Nucleus accumbens (tissue), 56 donors: ENCODE data around the gene ZNF335.

Experiments used
- DNase-seq, 56 donors: peaks; one replicate each; lab custom pipeline; 2025; lab: John Stamatoyannopoulos, UW

The ZNF335 gene

GRCh38 chr20:45975686-45976085 lies 3.7 kb upstream of the ZNF335 start:
- DNase-seq: no peak

DNA sequence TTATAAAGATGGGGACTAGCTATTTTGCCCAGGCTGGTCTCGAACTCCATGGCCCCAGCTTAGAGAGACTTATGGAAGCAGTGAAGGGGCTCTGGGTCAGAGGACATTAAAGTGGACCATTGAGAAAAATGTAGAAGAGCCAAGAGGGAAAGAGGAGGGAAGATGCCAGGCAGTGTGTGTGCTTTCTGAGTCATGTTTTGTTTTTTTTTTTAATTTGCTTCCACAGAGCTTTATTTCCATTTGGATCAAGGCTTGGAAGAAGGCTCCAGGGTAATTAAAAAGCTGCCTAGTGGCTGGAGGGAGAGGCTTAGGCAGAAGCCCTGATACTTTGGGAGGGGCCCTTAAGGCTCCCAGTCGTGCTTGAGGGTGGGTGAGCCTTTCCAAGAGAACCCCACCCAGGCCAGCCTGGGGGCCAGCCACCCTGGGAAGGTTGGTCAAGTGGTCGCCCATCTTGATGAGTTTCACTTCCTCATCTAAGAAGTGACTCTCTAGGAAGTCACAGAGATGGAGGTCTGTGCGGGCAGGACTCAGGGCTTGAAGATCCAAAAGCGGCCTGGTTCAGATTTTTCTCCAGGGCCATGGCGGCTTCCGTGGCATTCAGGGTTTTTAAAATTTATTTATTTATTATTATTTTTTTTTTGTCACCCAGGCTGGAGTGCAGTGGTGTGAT lies 3.0 kb upstream of the ZNF335 start:
- DNase-seq: no peak

DNA sequence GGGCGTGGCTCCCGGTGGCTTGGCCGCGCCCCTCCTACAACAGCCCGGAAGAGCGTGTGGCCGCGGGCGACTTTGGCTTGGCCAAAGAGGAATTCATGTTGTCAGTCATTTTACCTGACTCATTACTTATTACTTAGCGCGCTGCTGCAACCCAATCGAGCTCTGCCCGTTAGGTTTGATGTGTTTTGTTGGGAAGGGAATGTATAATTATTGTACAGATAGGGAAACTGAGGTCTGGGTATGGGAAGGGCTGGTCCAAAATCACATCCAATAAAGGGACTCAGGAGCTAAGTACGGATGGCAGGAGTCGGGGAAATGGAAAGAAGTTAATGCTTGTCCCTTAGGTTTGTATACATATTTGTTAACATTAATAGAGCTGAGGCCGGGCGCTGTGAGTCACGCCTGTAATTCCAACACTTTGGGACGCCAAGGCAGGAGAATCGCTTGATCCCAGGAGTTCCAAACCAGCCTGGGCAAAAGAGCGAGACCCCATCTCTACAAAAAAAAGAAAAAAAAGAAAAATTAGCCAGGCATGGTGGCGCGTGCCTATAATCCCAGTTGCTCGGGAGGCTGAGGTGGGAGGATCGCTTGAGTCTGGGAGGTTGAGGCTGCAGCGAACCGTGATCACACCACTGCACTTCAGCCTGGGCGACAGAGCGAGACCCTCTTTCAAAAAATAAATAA lies 639 bp upstream of the ZNF335 start:
- DNase-seq: no peak

- DNase-seq: peak in 1 of 56 donors; percentile 68
These were observed 653 bp downstream of the ZNF335 start for GRCh38 chr20:45971425-45971674.

DNA sequence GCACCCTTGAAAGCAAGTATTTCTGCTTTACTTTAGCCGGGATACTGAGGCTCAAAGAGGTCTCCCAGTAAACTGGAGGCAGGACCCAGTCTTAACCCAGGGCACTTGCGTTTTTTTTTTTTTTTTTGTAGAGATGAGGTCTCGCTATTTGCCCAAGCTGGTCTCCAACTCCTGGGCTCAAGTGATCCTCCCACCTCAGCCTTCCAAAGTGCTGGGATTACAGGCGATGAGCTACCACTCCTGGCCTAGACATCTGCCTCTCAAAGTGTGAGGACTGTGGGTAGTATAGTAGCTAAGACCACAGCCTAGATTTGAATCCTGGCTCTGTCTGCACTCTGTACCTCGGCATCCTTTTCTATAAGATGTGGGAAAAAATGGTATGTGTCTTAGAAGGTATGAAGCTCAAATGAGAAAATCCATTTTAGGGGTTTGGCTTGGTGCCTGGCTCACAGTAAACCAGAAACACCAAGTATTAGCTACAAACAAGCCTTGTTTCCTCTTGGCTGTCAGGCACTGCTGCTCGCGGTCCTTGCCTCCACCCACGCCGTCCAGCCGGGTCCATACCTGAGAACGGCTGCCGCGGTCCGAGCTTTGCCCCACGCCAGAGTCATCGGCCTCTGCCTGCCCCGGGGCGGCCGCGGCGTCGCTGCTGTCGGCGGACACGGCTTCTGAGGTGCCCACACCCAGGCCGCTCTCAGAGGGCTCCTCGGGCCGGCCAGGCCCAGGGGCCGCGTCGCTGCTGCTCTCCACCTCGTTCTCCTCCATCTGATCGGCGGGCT lies 1.2 kb downstream of the ZNF335 start:
- peak in 4 of 56 donors; percentile 23 to 56 (median 40) for DNase-seq

DNA sequence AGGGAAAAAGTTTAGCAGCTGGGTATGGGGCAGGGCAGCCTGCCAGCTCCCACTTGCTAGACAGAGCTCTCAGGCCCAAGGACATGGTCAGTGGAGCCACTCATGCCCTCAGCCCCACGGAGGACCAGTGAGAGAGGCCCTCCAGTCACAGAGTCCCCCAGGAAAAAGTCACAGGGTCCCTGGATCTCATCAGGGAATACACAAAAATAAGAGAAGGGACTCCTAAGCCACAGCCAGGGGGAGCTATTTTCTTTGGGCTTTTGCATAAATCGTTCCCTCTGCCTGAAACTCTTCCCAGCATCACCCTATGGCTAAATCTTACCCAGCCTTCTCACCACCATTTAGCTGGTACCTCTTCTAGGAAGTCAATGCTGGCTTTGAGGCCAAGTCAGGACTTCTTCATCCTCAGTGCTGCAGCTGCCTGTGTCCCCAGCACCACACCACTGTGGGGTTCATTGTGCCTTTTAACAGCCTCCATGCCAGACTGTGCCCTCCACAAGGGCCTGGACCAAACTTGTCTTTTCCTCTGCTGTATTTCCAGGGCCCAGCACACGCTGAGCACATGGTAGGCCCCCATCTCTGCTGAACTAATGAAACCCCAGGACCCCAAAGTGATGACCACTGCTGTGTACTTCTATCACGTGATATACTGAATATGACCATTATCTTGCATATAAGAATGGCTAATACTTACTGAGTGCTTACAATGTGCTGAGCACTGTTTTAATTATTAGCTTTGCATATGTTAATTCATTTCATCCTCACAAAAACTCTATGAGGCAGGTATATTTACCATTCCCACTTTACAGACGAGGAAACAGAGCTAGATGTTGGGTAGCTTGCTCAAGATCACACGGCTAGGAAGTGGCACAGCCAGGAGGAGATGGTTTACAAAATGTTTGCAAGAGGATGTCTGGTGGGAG lies 2.0 kb downstream of the ZNF335 start:
- DNase-seq: peak in 4 of 56 donors; percentile 17 to 48 (median 20)

GRCh38 chr20:45968801-45969711 lies 2.9 kb downstream of the ZNF335 start:
- no peak for DNase-seq

DNA sequence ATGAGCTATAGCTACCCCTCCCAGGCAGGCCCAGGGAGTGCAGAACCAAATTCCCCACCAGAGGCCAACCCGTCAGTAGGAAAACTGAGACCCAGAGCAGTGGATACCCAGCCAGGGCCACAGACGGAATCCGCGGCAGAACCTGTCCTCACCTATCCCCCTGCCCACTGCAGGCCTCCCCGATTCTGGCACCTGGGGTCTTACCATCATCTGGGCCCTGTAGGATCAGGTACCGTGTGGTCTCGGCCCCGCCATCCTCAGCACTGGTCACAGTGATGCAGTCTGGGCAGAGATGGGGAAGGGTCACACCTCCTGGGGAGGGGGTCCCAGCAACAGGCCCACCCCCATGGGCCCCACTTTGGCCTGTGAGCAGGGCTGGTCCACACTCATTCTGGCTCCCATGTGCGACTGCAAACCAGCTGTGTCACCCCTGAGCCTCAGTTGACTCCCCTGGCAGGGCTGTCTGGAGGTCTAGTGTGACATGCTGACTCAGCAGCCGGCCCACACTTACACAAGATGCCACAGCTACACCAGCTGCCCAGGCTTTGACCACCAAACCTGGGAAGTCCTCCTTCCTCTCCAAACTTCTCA lies 3.8 kb downstream of the ZNF335 start:
- DNase-seq: no peak

DNA sequence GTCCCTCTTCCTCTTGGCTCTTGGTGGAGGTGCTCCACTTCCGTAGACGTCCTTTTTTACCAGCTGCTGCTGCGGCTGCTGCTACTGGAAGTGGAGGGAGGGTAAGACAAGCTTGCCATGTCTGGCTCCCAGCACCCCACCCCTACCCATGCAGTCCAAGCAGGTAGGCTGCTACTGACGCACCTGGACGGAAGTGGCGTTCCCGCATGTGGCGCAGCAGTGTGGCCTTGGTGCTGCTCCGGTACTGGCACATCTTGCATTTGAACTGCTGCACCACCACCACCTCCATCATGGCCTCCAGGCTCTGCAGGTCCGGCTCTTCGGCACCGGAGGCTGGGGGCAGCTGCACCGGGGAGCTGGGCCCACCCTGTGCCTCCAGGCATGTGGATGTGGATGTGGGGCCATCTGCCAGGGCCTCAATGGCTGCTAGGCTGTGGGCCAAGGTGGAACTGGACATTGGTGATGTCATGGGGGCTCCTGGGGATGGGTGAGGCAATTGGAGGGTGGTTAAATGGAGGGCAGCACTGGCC lies 4.4 kb downstream of the ZNF335 start:
- DNase-seq: no peak

DNA sequence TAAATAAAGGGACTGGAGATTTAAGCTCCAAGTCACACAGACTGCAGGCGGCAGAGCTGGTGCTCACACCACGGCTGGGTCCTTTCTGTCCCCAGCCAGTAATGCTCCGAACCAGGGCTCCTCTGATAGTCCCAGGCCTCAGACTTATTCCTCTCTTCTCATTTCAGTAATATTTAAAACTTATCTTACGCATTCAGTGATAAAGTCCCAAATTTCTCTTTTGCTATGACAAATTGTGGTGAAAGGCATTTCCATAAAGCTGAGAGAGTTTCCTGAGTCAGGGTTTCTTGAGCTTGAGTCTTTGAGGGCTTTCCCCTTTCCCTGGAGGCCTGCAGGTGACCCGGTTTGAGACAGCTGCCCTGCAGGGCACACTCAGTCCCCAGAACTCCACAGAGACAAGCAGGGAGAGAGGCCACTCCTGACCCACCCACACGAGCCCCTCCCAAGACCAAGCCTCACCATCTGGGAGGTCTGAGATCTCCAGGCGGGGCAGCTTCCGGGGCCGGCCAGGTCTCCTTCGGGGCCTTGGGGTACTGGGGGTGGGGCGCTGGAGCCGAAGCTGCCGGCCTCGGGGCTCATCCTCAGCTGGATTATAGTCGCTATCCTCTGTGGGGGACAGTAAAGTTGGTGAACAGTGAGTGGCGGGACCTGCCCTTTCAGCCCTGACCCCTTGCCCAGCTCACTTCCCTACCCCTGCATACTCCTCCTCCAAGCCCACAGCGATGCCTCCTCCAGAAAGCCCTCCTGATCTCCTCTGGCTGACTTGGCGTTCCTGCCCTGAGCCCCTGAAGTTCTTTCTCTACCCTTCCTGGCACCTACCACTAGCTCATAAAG lies 6.6 kb downstream of the ZNF335 start:
- no peak for DNase-seq

- DNase-seq: no peak
These were observed 8.0 kb downstream of the ZNF335 start for GRCh38 chr20:45964006-45964400.

DNA sequence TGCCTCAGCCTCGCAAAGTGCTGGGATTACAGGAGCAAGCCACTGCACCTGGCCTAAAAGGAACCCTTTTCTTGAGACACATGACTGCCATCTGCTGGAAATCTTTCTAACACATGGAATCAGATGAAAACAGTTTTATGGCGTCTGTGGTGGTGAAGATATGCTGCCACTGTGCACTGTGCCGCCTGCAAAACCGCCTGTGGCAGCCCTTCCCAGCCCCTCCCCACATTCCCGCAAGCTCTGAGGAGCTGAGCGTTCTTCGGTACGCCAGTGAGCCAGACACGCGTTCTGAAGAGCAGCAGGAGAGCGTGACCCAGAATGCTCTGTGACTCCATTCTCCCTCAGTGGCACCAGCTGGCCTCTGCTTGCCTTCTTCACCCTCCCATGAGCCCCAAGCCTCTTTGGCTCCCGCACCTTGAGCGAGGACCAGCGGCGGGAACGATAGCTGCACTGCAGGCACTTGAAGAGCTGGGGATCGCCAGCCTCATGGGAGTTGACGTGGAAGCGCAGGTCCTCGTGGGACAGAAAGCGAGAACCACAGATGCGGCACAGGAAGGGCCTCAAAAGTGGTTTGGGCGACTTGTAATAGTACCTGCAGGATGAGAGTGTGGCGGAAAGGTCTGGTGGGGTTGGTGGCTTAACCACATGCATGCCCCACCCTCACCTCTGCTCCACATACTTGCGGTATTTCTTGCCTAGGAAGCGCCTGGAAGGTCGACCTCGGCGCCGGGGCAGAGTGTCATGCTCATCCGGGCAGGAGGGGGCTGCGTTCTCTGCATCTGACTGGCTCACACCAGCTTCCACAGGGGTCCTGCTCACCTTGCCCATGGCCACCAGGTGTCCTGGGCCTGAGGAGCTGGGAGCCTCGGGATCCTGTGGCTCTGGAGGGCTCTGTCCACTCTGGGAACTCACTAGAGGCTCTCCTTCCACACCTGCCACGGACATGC lies 8.7 kb downstream of the ZNF335 start:
- peak in 1 of 56 donors; percentile 19 for DNase-seq

GRCh38 chr20:45962031-45962755 lies 9.8 kb downstream of the ZNF335 start:
- no peak for DNase-seq

DNA sequence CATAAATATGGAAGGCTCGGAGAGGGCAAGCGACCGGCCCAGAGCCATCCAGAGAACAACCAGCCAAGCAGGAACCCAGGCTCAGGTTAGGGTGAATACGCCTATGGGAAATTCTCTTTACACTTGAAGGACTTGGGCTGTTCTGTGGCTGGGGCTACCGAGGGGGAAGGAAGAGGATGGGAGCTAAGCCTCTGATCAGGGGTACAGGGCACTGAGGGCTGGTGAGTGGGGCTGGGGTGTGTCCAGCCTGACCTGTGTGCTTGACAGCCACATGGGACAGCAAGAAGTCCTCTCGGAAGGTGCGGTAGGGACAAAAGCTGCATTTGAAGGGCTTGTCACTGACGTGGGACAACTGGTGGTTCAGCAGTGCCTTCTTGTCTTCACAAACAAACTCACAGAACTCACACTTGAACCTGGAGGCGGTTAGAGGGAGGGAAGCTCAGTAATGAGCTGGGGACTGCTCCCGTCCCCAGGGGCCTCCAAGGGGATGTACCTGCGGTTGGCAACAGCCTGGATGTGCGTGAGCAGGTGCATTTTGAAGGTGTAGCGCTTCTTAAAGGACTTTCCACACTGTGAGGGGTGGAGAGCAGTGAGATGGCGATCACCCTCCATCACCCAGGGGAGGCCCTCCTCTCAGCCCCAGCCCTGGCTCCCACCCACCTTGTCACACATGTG lies 11.9 kb downstream of the ZNF335 start:
- DNase-seq: no peak

DNA sequence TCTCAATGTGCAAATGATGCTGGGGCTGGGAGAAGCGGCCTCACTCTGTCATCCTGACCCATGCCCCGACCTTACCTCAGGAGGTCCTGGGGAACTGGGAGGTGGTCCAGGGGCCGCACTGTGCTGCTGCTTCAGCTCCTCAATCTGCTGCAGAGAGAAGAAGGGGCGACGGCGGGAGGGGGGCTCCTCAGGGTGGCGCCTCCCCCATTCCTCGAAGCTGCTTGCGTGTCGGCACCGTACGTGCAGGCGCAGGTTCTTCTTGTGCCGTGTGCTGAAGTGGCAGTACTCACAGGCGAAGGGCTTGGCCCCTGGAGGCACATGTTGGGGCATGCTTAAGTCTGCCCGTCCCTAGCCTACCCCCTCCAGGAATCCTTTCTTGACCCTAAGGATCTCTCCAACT lies 12.9 kb downstream of the ZNF335 start:
- no peak for DNase-seq

DNA sequence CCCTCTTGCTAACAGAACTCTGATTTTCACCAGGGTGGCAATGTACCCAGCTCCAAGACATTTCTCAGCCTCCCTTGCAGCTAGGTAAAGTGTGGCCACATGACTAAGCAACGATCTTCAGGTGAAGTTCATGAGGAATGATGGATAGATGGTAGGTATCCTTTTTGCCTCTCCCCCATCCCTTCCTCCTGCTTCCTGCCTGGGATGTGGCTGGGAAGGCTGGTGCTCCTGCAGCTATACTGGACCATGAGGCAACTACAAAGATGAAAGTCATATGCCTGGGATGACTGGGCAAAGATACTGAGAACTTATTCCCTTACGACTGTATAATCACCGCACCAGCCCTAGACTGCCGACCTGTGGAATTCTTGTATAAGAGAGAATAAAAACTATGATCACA lies 13.4 kb downstream of the ZNF335 start:
- no peak for DNase-seq
